Central memory CD8-positive, alpha-beta T cell (primary cell): Measurements from ENCODE around the gene TFB1M.

Source experiments
- ATAC-seq: fragments of 150-1000 bp; cut with Tn5 transposase; replicated peaks from 2 replicates; pipeline ENCODE4 v1.10.0; 2022; ENCODE audit warnings: mild to moderate bottlenecking, moderate FRiP score, moderate number of reproducible peaks; ENCODE audit not compliant: poor library complexity, severe bottlenecking; ENCODE audit errors: extremely low read depth
- DNase-seq, 2 donors: peaks; one replicate each; pipeline ENCODE4 v3.0.0; 2021; ENCODE audit warnings: low spot score in 2 of 2
- H3K27ac Mint-ChIP-seq: one replicate; pipeline ENCODE4 v1.8.0; 2022; ENCODE audit warnings: low read depth, mild to moderate bottlenecking, moderate library complexity, mixed read lengths
- H3K27me3 Mint-ChIP-seq: one replicate; pipeline ENCODE4 v1.8.0; 2022; ENCODE audit warnings: mixed read lengths
- H3K36me3 Mint-ChIP-seq: one replicate; pipeline ENCODE4 v1.8.0; 2022; ENCODE audit warnings: mild to moderate bottlenecking, moderate library complexity, mixed read lengths; ENCODE audit not compliant: insufficient read depth
- H3K4me1 Mint-ChIP-seq: one replicate; pipeline ENCODE4 v1.8.0; 2022; ENCODE audit warnings: mixed read lengths
- H3K4me3 Mint-ChIP-seq: one replicate; pipeline ENCODE4 v1.8.0; 2022; ENCODE audit warnings: mild to moderate bottlenecking, moderate library complexity, mixed read lengths
- H3K9me3 Mint-ChIP-seq: one replicate; pipeline ENCODE4 v1.8.0; 2022; ENCODE audit warnings: mixed read lengths

TFB1M gene

GRCh38 chr6:155216312-155217046 lies 97.8 kb downstream of the TFB1M start:
- no peak overlapping the region for H3K4me3 Mint-ChIP-seq
- peaks cover 5% of the 10 kb centered on the region for H3K4me1 Mint-ChIP-seq
- ATAC-seq (no peak), DNase-seq (no peak)
- H3K27me3 Mint-ChIP-seq, result no peaks in the 10 kb centered on the region
- no peaks in the 10 kb centered on the region for H3K9me3 Mint-ChIP-seq
- H3K27ac Mint-ChIP-seq, result no peak overlapping the region
- H3K36me3 Mint-ChIP-seq, result no peaks in the 10 kb centered on the region

GRCh38 chr6:155215906-155216305 lies 98.4 kb downstream of the TFB1M start:
- Mint-ChIP-seq H3K27ac (no peak overlapping the region), H3K4me3 (no peak overlapping the region), H3K4me1 (peaks cover 5% of the 10 kb centered on the region), H3K9me3 (no peaks in the 10 kb centered on the region), H3K36me3 (no peaks in the 10 kb centered on the region), H3K27me3 (no peaks in the 10 kb centered on the region)
- DNase-seq (no peak), ATAC-seq (no peak)

- Mint-ChIP-seq H3K9me3 (no peaks in the 10 kb centered on the region), H3K4me1 (peaks cover 5% of the 10 kb centered on the region), H3K27me3 (no peaks in the 10 kb centered on the region), H3K4me3 (no peak overlapping the region), H3K36me3 (no peaks in the 10 kb centered on the region), H3K27ac (no peak overlapping the region)
- DNase-seq (no peak), ATAC-seq (no peak)
Observed at GRCh38 chr6:155213611-155214372, 100.5 kb downstream of the TFB1M start.

GRCh38 chr6:155212616-155213380 lies 101.5 kb downstream of the TFB1M start:
- H3K4me3 Mint-ChIP-seq, result no peak overlapping the region
- no peak overlapping the region for H3K27ac Mint-ChIP-seq
- ATAC-seq, result no peak
- no peaks in the 10 kb centered on the region for H3K27me3 Mint-ChIP-seq
- DNase-seq, result no peak
- no peaks in the 10 kb centered on the region for H3K9me3 Mint-ChIP-seq
- peaks cover 5% of the 10 kb centered on the region for H3K4me1 Mint-ChIP-seq
- no peaks in the 10 kb centered on the region for H3K36me3 Mint-ChIP-seq

GRCh38 chr6:155212106-155212505 lies 102.2 kb downstream of the TFB1M start:
- no peaks in the 10 kb centered on the region for H3K27me3 Mint-ChIP-seq
- no peak overlapping the region for H3K4me3 Mint-ChIP-seq
- no peaks in the 10 kb centered on the region for H3K9me3 Mint-ChIP-seq
- no peak for ATAC-seq
- no peak overlapping the region for H3K27ac Mint-ChIP-seq
- H3K36me3 Mint-ChIP-seq, result no peaks in the 10 kb centered on the region
- peaks cover 5% of the 10 kb centered on the region for H3K4me1 Mint-ChIP-seq
- DNase-seq, result no peak

- no peak overlapping the region for H3K27ac Mint-ChIP-seq
- H3K9me3 Mint-ChIP-seq, result no peaks in the 10 kb centered on the region
- no peak for ATAC-seq
- no peaks in the 10 kb centered on the region for H3K36me3 Mint-ChIP-seq
- no peak overlapping the region for H3K4me3 Mint-ChIP-seq
- no peaks in the 10 kb centered on the region for H3K27me3 Mint-ChIP-seq
- no peak for DNase-seq
- H3K4me1 Mint-ChIP-seq, result no peaks in the 10 kb centered on the region
Observed at GRCh38 chr6:155207223-155207622, 107.1 kb downstream of the TFB1M start.
